ENCODE results near the gene LRMDA.

DNA sequence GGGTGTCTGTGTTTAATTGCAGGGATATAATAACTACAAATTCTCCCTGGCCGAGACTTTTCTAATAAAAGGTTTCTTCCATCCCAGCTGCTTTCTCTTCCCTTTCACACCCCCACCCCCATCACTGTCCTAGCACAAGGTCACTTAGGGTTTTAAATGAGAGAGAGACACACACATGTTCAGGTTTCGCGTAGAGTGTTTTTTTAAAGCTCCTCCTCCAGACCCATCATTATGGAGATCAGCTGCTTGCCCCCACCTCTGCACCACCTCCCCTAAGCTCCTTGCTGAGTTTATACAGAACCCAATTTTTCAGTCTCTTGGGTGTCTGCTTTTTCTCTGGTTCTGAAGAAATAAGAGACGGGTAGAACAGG lies 18.6 kb downstream of the LRMDA start:
- TF ChIP-seq CTCF (IDR thresholded peaks at IDR 0.05) (no peak), POLR2A (IDR thresholded peaks at IDR 0.05) (no peak)
